Measurements from ENCODE around the gene SLC39A13. TPM values are rescaled to one million over a fixed set of nuclear protein-coding genes. Genes with fewer than 3 reads are reported as not detected.

SLC39A13 gene
- total and polyA plus RNA-seq, 12 donors: 8.2 to 92.9 (median 58.6) TPM

GRCh38 chr11:47460571-47461235 is 52.3 kb downstream of the SLC39A13 start:
- H3K4me1 ChIP-seq (replicated peaks in 1 of 2): peaks cover 3 to 7% of the 10 kb centered on the region in 2 donors
- no peaks in the 10 kb centered on the region for H3K36me3 ChIP-seq (replicated peaks in 1 of 2)
- intact Hi-C loops (cut with DNase I): no loop called here
- TF ChIP-seq, protein P1, sequence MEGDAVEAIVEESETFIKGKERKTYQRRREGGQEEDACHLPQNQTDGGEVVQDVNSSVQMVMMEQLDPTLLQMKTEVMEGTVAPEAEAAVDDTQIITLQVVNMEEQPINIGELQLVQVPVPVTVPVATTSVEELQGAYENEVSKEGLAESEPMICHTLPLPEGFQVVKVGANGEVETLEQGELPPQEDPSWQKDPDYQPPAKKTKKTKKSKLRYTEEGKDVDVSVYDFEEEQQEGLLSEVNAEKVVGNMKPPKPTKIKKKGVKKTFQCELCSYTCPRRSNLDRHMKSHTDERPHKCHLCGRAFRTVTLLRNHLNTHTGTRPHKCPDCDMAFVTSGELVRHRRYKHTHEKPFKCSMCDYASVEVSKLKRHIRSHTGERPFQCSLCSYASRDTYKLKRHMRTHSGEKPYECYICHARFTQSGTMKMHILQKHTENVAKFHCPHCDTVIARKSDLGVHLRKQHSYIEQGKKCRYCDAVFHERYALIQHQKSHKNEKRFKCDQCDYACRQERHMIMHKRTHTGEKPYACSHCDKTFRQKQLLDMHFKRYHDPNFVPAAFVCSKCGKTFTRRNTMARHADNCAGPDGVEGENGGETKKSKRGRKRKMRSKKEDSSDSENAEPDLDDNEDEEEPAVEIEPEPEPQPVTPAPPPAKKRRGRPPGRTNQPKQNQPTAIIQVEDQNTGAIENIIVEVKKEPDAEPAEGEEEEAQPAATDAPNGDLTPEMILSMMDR (IDR thresholded peaks at IDR 0.05): no peak
- no peak for TF ChIP-seq POLR2A (IDR thresholded peaks at IDR 0.05)
- H3K4me3 ChIP-seq: no peak overlapping the region
- 92 to 95% (median 93%) methylated on average over 2 of the region's 2 CpGs for WGBS, 4 donors
- DNase-seq: no peak
- H3K27ac ChIP-seq: no peak overlapping the region
- no peaks in the 10 kb centered on the region for H3K27me3 ChIP-seq
- H3K9me3 ChIP-seq (replicated peaks in 1 of 3): no peaks in the 10 kb centered on the region

DNA sequence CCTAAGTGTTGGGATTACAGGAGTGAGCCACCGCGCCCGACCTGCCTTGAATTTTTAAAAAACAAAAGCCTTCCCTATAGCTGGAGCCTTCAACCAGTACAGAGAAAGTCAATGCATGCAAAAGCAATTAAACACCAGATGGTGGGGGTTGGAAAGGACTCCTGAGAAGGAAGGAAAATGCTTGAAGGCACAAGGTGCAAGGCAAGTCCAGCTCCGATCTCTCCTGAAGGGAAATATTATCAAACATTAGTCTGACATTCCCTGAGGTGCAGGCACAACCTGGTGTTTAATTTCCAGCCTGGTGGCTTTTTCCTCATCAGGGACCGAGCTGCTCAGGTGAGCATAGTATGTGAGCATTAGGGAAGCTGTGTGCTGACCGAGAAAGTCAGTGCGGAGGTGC is 53.5 kb downstream of the SLC39A13 start:
- DNase-seq: no peak
- TF ChIP-seq POLR2A (IDR thresholded peaks at IDR 0.05): no peak
- TF ChIP-seq, protein P1 (IDR thresholded peaks at IDR 0.05): no peak
- Histone ChIP-seq H3K4me3 (no peak overlapping the region), H3K27me3 (no peaks in the 10 kb centered on the region), H3K36me3 (replicated peaks in 1 of 2) (no peaks in the 10 kb centered on the region), H3K9me3 (replicated peaks in 1 of 3) (no peaks in the 10 kb centered on the region), H3K27ac (no peak overlapping the region), H3K4me1 (replicated peaks in 1 of 2) (peaks cover 13 to 19% of the 10 kb centered on the region in 2 donors)
- intact Hi-C loops (cut with DNase I): no loop called here
- WGBS, 4 donors: 95 to 98% (median 96%) methylated on average over 7 of the region's 7 CpGs

GRCh38 chr11:47464483-47464882 is 56.1 kb downstream of the SLC39A13 start:
- no peaks in the 10 kb centered on the region for H3K27me3 ChIP-seq
- no peak overlapping the region for H3K4me3 ChIP-seq
- WGBS, 4 donors: 93 to 99% (median 97%) methylated on average over 5 of the region's 5 CpGs
- H3K27ac ChIP-seq: peak overlapping the region in 1 of 5 donors; percentile 15
- no peak for DNase-seq
- H3K9me3 ChIP-seq (replicated peaks in 1 of 3): no peaks in the 10 kb centered on the region
- peaks cover 0 to 4% of the 10 kb centered on the region in 2 donors for H3K36me3 ChIP-seq (replicated peaks in 1 of 2)
- peaks cover 17 to 28% of the 10 kb centered on the region in 2 donors for H3K4me1 ChIP-seq (replicated peaks in 1 of 2)
- intact Hi-C loops (cut with DNase I): no loop called here
- no peak for TF ChIP-seq POLR2A (IDR thresholded peaks at IDR 0.05)
- TF ChIP-seq, protein P1 (IDR thresholded peaks at IDR 0.05): no peak

Small RNA genes within 50 kb of the gene (microRNA-seq; reads per million reads assigned to microRNA genes)
- gene MIR4487: 0 reads per million in 3 donors

Small RNA genes within 50 kb of the gene (small RNA-seq; reads per million reads assigned to genes)
- 0 reads per million in 2 donors for gene MIR4487

Other genes with a start within 250 kb of the SLC39A13 start
- 100 to 1,000 TPM in 6 of 9 donors, 10 to 100 TPM in 3; 74.4 to 411 (median 122) TPM for gene ARFGAP2, start 231.7 kb upstream of the SLC39A13 start, total RNA-seq
- gene ARFGAP2, start 231.7 kb upstream of the SLC39A13 start, polyA plus RNA-seq: 10 to 100 TPM; 72.3 to 92.6 (median 91.1) TPM
- gene PACSIN3, start 222.2 kb upstream of the SLC39A13 start, total RNA-seq: 100 to 1,000 TPM in 6 of 9 donors, 10 to 100 TPM in 3; 69.9 to 211 (median 108) TPM
- 10 to 100 TPM; 49.4 to 78.9 (median 73.7) TPM for gene PACSIN3, start 222.2 kb upstream of the SLC39A13 start, polyA plus RNA-seq
- gene DDB2, start 193.6 kb upstream of the SLC39A13 start, total RNA-seq: 100 to 1,000 TPM in 1 of 9 donors, 10 to 100 TPM in 8; 35.8 to 121 (median 48.4) TPM
- gene DDB2, start 193.6 kb upstream of the SLC39A13 start, polyA plus RNA-seq: 100 to 1,000 TPM in 1 of 3 donors, 10 to 100 TPM in 2; 48.3 to 128 (median 54.9) TPM
- 100 to 1,000 TPM in 4 of 9 donors, 10 to 100 TPM in 5; 64.6 to 127 (median 81.8) TPM for gene ACP2, start 159.8 kb upstream of the SLC39A13 start, total RNA-seq
- 10 to 100 TPM; 39.8 to 59.7 (median 58.2) TPM for gene ACP2, start 159.8 kb upstream of the SLC39A13 start, polyA plus RNA-seq
- gene NR1H3, start 150.6 kb upstream of the SLC39A13 start, total RNA-seq: 10 to 100 TPM; 23.7 to 76.3 (median 42.6) TPM
- 100 to 1,000 TPM in 1 of 3 donors, 10 to 100 TPM in 2; 15.4 to 246 (median 75.8) TPM for gene NR1H3, start 150.6 kb upstream of the SLC39A13 start, polyA plus RNA-seq
- gene MADD, start 138.5 kb upstream of the SLC39A13 start, total RNA-seq: 10 to 100 TPM; 38.8 to 83.0 (median 51.1) TPM
- 10 to 100 TPM; 33.4 to 48.9 (median 45.9) TPM for gene MADD, start 138.5 kb upstream of the SLC39A13 start, polyA plus RNA-seq
- gene MYBPC3, start 55.9 kb upstream of the SLC39A13 start, total RNA-seq: 1 to 10 TPM in 8 of 9 donors, under 1 TPM in 1; 0.54 to 4.9 (median 2.0) TPM
- 1 to 10 TPM; 1.5 to 5.8 (median 2.9) TPM for gene MYBPC3, start 55.9 kb upstream of the SLC39A13 start, polyA plus RNA-seq
- 10 to 100 TPM in 8 of 9 donors, 1 to 10 TPM in 1; 2.7 to 65.6 (median 40.6) TPM for gene SPI1, start 30.0 kb upstream of the SLC39A13 start, total RNA-seq
- gene SPI1, start 30.0 kb upstream of the SLC39A13 start, polyA plus RNA-seq: 10 to 100 TPM in 2 of 3 donors, 1 to 10 TPM in 1; 7.0 to 79.2 (median 43.0) TPM
- gene PSMC3, start 17.8 kb downstream of the SLC39A13 start, total RNA-seq: 100 to 1,000 TPM in 6 of 9 donors, 10 to 100 TPM in 3; 85.4 to 173 (median 128) TPM
- gene PSMC3, start 17.8 kb downstream of the SLC39A13 start, polyA plus RNA-seq: 100 to 1,000 TPM; 110 to 291 (median 137) TPM
- gene RAPSN, start 40.5 kb downstream of the SLC39A13 start, total RNA-seq: 1 to 10 TPM in 7 of 9 donors, under 1 TPM in 2; 0.18 to 5.1 (median 1.9) TPM
- gene RAPSN, start 40.5 kb downstream of the SLC39A13 start, polyA plus RNA-seq: 1 to 10 TPM in 2 of 3 donors, under 1 TPM in 1; 0.33 to 4.7 (median 3.9) TPM
- gene CELF1, start 144.5 kb downstream of the SLC39A13 start, total RNA-seq: 100 to 1,000 TPM in 6 of 9 donors, 10 to 100 TPM in 3; 77.3 to 128 (median 107) TPM
- 10 to 100 TPM; 28.1 to 79.5 (median 36.3) TPM for gene CELF1, start 144.5 kb downstream of the SLC39A13 start, polyA plus RNA-seq
- 100 to 1,000 TPM in 4 of 9 donors, 10 to 100 TPM in 5; 52.1 to 180 (median 84.9) TPM for gene PTPMT1, start 157.0 kb downstream of the SLC39A13 start, total RNA-seq
- gene PTPMT1, start 157.0 kb downstream of the SLC39A13 start, polyA plus RNA-seq: 100 to 1,000 TPM in 1 of 3 donors, 10 to 100 TPM in 2; 57.2 to 101 (median 86.2) TPM
- 10 to 100 TPM; 16.8 to 32.7 (median 27.4) TPM for gene KBTBD4, start 170.4 kb downstream of the SLC39A13 start, total RNA-seq
- 10 to 100 TPM in 1 of 3 donors, 1 to 10 TPM in 2; 8.2 to 23.3 (median 8.4) TPM for gene KBTBD4, start 170.4 kb downstream of the SLC39A13 start, polyA plus RNA-seq
- 100 to 1,000 TPM in 8 of 9 donors, 10 to 100 TPM in 1; 95.8 to 168 (median 131) TPM for gene NDUFS3, start 170.5 kb downstream of the SLC39A13 start, total RNA-seq
- 100 to 1,000 TPM; 145 to 385 (median 331) TPM for gene NDUFS3, start 170.5 kb downstream of the SLC39A13 start, polyA plus RNA-seq
- under 1 TPM in 1 of 9 donors, not detected in 8; 0.38 TPM for gene FAM180B, start 178.1 kb downstream of the SLC39A13 start, total RNA-seq
- gene FAM180B, start 178.1 kb downstream of the SLC39A13 start, polyA plus RNA-seq: under 1 TPM in 2 of 3 donors, not detected in 1; 0.16 to 0.24 TPM
- gene C1QTNF4, start 185.8 kb downstream of the SLC39A13 start, total RNA-seq: 1 to 10 TPM in 8 of 9 donors, under 1 TPM in 1; 0.74 to 6.8 (median 2.5) TPM
- 1 to 10 TPM in 2 of 3 donors, not detected in 1; 3.3 to 4.3 TPM for gene C1QTNF4, start 185.8 kb downstream of the SLC39A13 start, polyA plus RNA-seq
- 100 to 1,000 TPM in 3 of 9 donors, 10 to 100 TPM in 6; 49.7 to 176 (median 89.7) TPM for gene MTCH2, start 234.0 kb downstream of the SLC39A13 start, total RNA-seq
- 10 to 100 TPM; 22.0 to 90.4 (median 31.5) TPM for gene MTCH2, start 234.0 kb downstream of the SLC39A13 start, polyA plus RNA-seq